SK-MEL-5 (cell line): Measurements from ENCODE around the gene GGTLC2. TPM values are rescaled to one million over a fixed set of nuclear protein-coding genes. Genes with fewer than 3 reads are reported as not detected.
"Not testable (repeated sequence)": the region's sequence is repeated elsewhere in the genome, so short reads cannot be mapped to it uniquely, and the experiment has no call there.

Source experiments
- DNase-seq: peaks from one replicate; pipeline ENCODE4 v3.0.0-alpha.2; 2016; ENCODE audit warnings: low read depth, low spot score
- in situ Hi-C: cut with HindIII; loops from 2 replicates; pipeline ENCODE4 v1.10.0; 2016; ENCODE audit warnings: low sequenced_read_pairs, high pct_unique_total_duplicates, low pct_unique_long_range_greater_than_20kb
- total RNA-seq: library from RNA; depleted of rRNA; stranded (reverse); fragments of >200 nt; shearing (Covaris generic); gene quantifications from 2 replicates; pipeline ENCODE4 v1.2.3, GENCODE V29; 2014

GGTLC2 gene
- total RNA-seq, 1 experiment from 2014 or later, result not detected

- in situ Hi-C loops, result no loop called here
- no peak for DNase-seq
Observed at GRCh38 chr22:22682196-22682595, 37.8 kb downstream of the GGTLC2 start.

- in situ Hi-C loops, result no loop called here
- no peak for DNase-seq
Observed at GRCh38 chr22:22682807-22683667, 38.6 kb downstream of the GGTLC2 start.

DNA sequence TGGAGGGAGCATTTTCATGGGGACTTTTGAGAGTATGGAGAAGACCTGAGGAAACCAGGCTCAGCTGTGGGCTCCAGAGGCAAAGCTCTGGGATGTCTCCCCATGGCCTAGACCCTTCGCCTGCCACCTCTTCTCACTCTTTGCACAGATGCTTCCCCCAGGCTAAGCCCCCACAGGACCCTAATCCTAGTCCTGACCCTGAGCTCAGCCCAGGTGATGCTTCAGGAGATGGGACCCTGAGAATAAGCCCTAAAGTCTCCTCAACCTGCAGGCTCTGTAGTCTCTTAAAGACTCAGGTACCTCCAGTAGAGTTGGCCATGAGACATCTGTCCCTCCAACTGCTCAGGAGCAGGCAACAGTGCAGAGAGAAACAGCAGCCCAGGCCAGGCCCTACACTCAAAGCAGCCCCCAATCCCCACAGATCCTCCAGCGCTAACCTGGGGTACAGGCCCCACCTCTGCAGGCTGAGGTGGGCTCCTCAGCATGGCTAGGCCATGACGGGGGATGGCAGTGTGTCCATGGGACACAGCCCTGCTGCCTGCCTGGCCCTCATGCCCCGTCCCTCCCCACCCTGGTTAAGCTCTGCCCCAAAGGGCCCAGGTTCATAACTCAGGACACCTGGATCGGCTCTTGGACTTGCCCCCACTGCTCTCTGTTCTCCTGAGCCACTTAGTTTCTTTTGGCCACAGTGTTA lies 39.4 kb downstream of the GGTLC2 start:
- in situ Hi-C loops, result no loop called here
- no peak for DNase-seq

DNA sequence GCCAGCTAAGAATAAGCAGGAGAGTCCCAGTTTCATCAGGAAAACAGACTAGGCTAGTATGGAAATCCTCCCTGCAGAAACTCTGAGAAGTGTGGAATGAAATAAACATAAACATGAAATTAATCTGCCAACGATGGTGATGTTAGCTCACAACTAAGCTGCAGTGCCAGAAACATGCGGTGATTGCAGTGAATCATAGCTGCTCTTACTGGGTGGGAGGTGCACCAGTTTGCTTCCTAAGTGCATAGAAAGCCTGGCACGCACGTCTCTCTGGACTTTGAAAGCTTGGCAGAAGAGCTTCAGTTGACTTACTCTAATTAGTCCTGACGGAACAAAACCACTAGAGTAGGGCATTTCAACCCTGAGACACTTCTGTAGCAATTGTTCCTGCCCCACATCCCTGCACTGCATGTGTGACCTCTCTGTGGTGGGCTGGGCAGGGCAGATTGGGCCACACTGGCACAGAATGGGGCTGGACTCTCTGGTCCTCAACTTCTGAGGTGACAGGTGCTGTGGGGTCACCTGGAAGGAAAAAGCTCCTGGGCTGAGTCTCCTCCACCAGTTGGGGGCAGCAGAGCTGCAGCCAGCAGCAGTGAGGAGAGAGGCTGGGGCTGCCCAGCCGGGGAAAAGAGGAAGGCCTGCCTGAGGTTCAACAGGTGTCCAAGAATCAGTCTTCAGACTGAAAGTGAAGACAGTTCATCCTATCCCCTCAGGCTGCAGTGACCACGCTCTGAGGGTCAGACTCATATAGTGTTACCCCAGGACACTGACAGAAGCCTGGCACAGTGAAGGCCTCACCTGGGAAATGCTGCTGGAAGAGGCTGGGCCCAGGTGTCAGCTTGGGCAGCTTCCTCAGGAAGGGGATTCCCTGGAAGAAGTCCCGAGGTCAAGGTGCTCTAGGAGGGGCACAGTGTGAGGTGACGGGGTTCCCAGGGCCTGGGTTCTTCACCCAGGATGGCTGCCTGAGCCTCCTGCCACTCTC lies 40.5 kb downstream of the GGTLC2 start:
- in situ Hi-C loops, result no loop called here
- DNase-seq, result peak; percentile 49

DNA sequence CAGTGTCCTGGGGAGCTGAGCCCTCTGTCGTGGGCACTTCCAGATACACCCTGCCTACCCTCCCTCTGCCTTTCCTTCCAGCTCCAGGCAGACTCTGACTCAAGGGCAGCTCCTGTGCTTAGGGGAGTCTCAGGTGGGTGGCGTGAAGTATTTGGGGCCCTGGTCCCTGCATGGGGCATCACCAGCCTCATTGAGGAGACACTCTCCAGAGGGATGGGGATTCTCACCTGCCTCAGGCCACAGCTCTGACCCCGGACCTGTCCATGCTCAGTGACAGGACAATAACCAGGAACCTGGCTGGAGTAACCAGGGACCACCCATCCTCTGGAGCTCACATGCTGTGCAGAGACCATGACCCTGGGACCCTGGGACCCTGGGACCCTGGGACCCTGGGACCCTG lies 41.2 kb downstream of the GGTLC2 start:
- no peak for DNase-seq

DNA sequence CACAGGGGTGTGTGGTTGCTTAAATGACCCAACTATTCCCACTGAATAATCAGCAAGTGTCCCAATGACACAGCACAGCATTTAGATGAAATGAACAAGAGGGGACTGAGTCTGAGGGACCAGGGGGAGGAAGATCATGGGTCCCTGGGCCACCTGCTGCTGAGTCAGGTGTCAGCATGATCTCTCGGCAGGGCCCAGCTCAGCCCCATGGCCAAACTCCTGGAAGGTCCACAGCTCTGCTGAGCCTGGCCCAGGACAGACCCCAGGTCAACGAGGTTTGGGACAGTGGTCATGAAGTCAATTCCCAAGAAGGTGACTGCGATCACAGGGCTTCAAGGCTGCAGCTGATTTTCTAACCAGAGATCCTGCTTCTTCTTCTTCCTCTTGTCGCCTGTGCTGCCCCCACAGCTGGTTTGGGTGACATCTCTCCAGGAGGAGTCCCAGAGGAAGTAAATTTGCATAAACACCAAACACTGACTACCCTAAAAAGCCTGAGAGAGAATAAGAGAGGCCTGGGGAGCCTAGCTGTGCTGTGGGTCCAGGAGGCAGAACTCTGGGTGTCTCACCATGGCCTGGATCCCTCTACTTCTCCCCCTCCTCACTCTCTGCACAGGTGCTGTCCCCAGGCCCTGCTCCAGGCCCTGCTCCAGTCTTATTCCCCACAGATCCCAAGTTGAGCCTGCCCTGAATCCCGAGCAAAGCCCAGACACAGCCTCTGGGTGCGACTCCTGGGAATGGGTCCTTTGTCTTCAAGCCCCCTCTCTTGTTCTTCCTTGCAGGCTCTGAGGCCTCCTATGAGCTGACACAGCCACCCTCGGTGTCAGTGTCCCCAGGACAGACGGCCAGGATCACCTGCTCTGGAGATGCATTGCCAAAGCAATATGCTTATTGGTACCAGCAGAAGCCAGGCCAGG lies 42.0 kb downstream of the GGTLC2 start:
- in situ Hi-C loops, DNase-seq: not testable (repeated sequence)

More for the DNA sequence above, 41.2 kb downstream of the GGTLC2 start:
- in situ Hi-C loops, result no loop called here

DNA sequence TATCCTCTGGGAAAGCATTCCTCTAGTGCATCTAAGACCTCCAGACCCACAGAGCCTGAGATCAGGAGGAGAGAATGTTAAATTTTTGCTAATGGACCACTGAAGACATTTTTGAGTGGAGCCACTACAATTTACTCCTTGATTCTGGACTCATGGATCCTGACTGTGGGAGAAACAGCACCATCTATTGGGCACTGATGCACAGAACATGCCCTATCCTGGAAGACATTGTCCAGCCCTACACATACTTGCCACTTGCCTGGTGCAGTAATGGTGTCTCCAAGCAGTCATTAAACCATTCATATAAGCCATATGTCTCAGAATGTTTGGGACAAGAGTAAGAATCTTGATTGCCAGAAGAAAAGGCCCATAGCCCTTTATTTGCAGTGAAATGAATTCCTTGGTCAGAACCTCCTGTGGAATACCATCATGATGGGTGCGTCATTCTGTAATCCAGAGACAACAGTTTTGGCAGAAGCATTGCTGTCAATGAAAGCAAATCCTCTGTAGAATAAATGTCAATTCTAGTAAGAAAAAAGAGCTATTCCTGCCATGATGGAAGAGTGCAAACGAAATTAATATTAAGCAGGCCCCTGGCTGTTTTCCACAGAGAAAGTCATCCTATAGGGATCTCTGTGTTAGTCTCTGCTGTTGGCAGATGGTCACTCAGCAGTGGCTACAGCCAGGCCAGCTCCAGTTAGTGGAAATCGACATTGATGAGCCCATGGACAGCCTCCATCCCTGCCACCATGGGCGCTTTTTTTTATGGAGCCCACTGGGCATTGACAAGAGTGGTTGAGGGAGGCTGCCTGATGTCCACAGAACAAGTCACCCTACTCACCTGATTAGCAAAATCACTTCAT lies 43.5 kb downstream of the GGTLC2 start:
- in situ Hi-C loops, result no loop called here
- peak; percentile 81 for DNase-seq

DNA sequence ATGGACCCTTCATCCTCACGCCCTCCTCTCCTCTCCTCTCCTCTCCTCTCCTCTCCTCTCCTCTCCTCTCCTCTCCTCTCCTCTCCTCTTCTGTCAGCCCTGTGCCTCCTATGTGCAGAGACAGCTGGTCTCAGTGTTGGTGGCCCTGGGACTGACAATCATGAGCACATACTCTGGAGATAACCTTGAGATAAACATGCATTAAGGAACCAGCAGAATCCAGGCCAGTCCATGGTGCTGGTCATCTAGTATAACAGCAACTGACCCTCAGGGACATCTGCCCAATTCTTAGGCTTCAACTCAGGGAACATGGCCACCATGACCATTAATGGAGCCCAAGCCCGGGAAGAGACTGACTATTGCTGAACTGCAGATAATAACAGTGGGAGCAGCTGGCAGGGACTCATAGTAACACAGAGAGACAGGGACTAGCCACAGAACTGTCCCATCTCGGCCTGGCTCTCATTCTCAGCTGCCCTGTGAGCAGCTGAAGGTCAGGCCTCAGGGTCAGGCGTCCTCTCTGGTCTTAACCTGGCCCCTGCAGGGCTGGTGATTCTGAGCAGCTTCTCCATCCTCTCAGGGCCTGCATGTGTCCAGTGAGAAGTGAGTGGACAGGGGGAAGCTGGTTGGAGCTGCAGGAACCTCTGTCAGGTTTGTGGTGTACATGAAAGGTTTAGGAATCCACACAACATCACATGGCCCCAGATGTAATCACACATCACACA lies 45.4 kb downstream of the GGTLC2 start:
- no peak for DNase-seq
- in situ Hi-C loops, result no loop called here

DNA sequence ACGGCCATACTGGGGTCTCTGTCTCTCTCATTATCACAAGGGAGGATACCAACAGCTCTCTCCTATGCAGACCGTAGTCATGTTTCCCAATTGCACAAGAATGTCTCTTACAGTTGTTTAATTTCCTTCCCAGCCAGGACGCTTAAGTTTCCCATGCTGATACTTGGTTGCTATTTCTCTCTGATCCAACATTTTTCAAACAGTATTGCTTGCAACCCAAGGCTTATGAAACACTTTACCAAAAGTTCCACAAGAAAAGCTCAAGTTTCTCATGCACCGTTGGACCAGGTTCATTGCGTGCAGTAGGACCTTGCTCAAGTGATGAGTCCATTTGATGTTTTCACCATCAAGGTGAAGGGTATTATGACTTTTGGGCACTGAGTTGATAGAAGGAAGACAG lies 46.6 kb downstream of the GGTLC2 start:
- in situ Hi-C loops, result no loop called here

GRCh38 chr22:22691716-22692701 lies 47.6 kb downstream of the GGTLC2 start:
- in situ Hi-C loops, result no loop called here

More for the DNA sequence above, 46.6 kb downstream of the GGTLC2 start:
- DNase-seq, result no peak

GRCh38 chr22:22692707-22693530 lies 48.5 kb downstream of the GGTLC2 start:
- peak; percentile 51 for DNase-seq
- in situ Hi-C loops, result no loop called here

More at GRCh38 chr22:22691716-22692701, 47.6 kb downstream of the GGTLC2 start:
- no peak for DNase-seq

GRCh38 chr22:22693531-22693884 lies 49.1 kb downstream of the GGTLC2 start:
- DNase-seq, result no peak
- in situ Hi-C loops, result no loop called here

DNA sequence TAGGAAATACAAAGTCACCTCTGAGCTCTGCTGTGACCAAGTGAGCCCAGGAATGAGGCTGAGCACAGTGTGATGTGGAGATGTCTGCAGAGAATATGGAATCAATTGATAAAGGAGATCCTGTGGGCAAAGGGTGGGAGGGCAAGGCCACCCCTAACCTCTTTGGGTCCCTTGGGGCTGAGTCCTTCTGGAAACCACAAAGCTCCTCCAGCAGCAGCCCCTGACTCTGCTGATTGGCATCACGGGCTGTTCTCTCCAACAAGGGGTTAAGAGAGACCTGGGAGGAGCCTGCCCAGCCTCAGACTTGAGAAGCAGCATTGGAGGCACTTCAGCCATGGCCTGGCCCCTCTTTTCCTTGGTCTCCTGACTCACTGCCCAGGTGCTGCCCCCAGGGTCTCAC lies 49.7 kb downstream of the GGTLC2 start:
- DNase-seq, result no peak
- in situ Hi-C loops, result no loop called here

- in situ Hi-C loops, result no loop called here
- DNase-seq, result no peak
Observed at GRCh38 chr22:22696104-22696503, 51.7 kb downstream of the GGTLC2 start.
